ENCODE results near the gene DENND1A.

The DENND1A gene

GRCh38 chr9:123445116-123445515 is 484.8 kb downstream of the DENND1A start:
- no peak for TF ChIP-seq CTCF (IDR thresholded peaks at IDR 0.05; ENCODE audit: borderline replicate concordance, control extremely low read depth, extremely low read depth, insufficient read depth, missing control alignments)
- in situ Hi-C loops (cut with MboI; ENCODE audit: low sequenced_read_pairs, unreplicated experiment), result no loop called here
- DNase-seq (ENCODE audit: low spot score), result no peak

- TF ChIP-seq CTCF (IDR thresholded peaks at IDR 0.05; ENCODE audit: borderline replicate concordance, control extremely low read depth, extremely low read depth, insufficient read depth, missing control alignments), result no peak
- DNase-seq (ENCODE audit: low spot score), result no peak
- in situ Hi-C loops (cut with MboI; ENCODE audit: low sequenced_read_pairs, unreplicated experiment), result no loop called here
These were observed 488.2 kb downstream of the DENND1A start for GRCh38 chr9:123441769-123442168.

- in situ Hi-C loops (cut with MboI; ENCODE audit: low sequenced_read_pairs, unreplicated experiment), result no loop called here
- no peak for TF ChIP-seq CTCF (IDR thresholded peaks at IDR 0.05; ENCODE audit: borderline replicate concordance, control extremely low read depth, extremely low read depth, insufficient read depth, missing control alignments)
- no peak for DNase-seq (ENCODE audit: low spot score)
These were observed 489.7 kb downstream of the DENND1A start for GRCh38 chr9:123440256-123440655.

GRCh38 chr9:123438821-123439220 is 491.1 kb downstream of the DENND1A start:
- in situ Hi-C loops (cut with MboI; ENCODE audit: low sequenced_read_pairs, unreplicated experiment), result no loop called here
- DNase-seq (ENCODE audit: low spot score), result no peak
- no peak for TF ChIP-seq CTCF (IDR thresholded peaks at IDR 0.05; ENCODE audit: borderline replicate concordance, control extremely low read depth, extremely low read depth, insufficient read depth, missing control alignments)

- no peak for DNase-seq (ENCODE audit: low spot score)
- no peak for TF ChIP-seq CTCF (IDR thresholded peaks at IDR 0.05; ENCODE audit: borderline replicate concordance, control extremely low read depth, extremely low read depth, insufficient read depth, missing control alignments)
- in situ Hi-C loops (cut with MboI; ENCODE audit: low sequenced_read_pairs, unreplicated experiment), result no loop called here
These were observed 491.6 kb downstream of the DENND1A start for GRCh38 chr9:123438321-123438720.

- no peak for TF ChIP-seq CTCF (IDR thresholded peaks at IDR 0.05; ENCODE audit: borderline replicate concordance, control extremely low read depth, extremely low read depth, insufficient read depth, missing control alignments)
- in situ Hi-C loops (cut with MboI; ENCODE audit: low sequenced_read_pairs, unreplicated experiment), result no loop called here
- DNase-seq (ENCODE audit: low spot score), result no peak
These were observed 492.7 kb downstream of the DENND1A start for GRCh38 chr9:123437201-123437600.

- in situ Hi-C loops (cut with MboI; ENCODE audit: low sequenced_read_pairs, unreplicated experiment), result no loop called here
- TF ChIP-seq CTCF (IDR thresholded peaks at IDR 0.05; ENCODE audit: borderline replicate concordance, control extremely low read depth, extremely low read depth, insufficient read depth, missing control alignments), result no peak
- no peak for DNase-seq (ENCODE audit: low spot score)
These were observed 494.5 kb downstream of the DENND1A start for GRCh38 chr9:123435471-123435870.
